ENCODE data around the gene TEX51. TPM values are rescaled to one million over a fixed set of nuclear protein-coding genes. Genes with fewer than 3 reads are reported as not detected.

TEX51 gene
- total RNA-seq, 1 experiment from 2014 or later = not detected

DNA sequence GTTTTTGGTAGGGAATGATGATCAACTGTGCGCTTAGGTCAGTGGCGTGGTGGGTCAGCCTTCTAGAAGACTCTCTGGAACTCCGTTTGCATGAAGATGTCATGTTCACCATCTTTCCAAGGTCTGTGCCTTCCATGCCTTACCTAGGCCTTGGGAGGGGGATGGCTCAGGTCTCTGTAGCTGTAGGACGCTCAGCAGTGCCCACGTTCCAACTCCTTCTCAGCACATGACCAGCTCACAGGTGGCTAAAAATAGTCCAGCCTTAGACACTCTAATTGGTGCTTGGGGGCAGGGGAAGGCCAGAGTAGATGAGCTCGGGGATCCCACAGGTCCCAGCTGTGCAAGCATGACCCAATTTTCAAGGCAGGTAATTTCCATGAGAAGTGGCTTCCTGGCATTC is 42.3 kb upstream of the TEX51 start:
- intact Hi-C loops (cut with micrococcal nuclease) = no loop called here
- H3K4me1 ChIP-seq (ENCODE audit: control insufficient read depth in 1 of 2, insufficient read depth in 2 of 2, low read length in 2 of 2) = no peaks in the 10 kb centered on the region
- H3K79me2 ChIP-seq (ENCODE audit: insufficient read depth, low read length) = no peaks in the 10 kb centered on the region
- RAD21 ChIA-PET (ENCODE audit: low non-redundant PET in 1 of 2, low total read pairs in 2 of 2, uncharacterized antibody in 2 of 2, unreplicated experiment in 2 of 2) = no interaction called here
- no peak for DNase-seq (ENCODE audit: low read depth, low spot score)
- no TSS peak for BruUV-seq (replicated peaks)
- CTCF ChIA-PET = no interaction called here
- H3K9me2 ChIP-seq (ENCODE audit: insufficient read depth) = no peaks in the 10 kb centered on the region
- H3K36me3 ChIP-seq (ENCODE audit: control insufficient read depth in 1 of 2, insufficient read depth in 2 of 2, low read length in 2 of 2) = no peaks in the 10 kb centered on the region
- ATAC-seq = no peak
- H2AFZ ChIP-seq (ENCODE audit: low read depth, low read length, poor library complexity, severe bottlenecking) = no peak overlapping the region
- H3K9ac ChIP-seq (ENCODE audit: low read length) = no peak overlapping the region
- H4K20me1 ChIP-seq (ENCODE audit: insufficient read depth) = no peaks in the 10 kb centered on the region
- H3K27ac ChIP-seq (ENCODE audit: low read depth, low read length) = no peak overlapping the region
- H3K4me2 ChIP-seq (ENCODE audit: low read length) = no peak overlapping the region
- no peaks in the 10 kb centered on the region for H3K9me3 ChIP-seq (ENCODE audit: control insufficient read depth in 1 of 2, insufficient read depth in 1 of 2, low read depth in 1 of 2, low read length in 2 of 2)
- no peak for TF ChIP-seq CBX3 (IDR thresholded peaks at IDR 0.05; ENCODE audit: low read depth)
- no peak for TF ChIP-seq FOSL1 (IDR thresholded peaks at IDR 0.05; ENCODE audit: low read depth)
- no peak for TF ChIP-seq EGR1 (IDR thresholded peaks at IDR 0.05; ENCODE audit: low read depth)
- TF ChIP-seq, protein P1, sequence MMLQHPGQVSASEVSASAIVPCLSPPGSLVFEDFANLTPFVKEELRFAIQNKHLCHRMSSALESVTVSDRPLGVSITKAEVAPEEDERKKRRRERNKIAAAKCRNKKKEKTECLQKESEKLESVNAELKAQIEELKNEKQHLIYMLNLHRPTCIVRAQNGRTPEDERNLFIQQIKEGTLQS (IDR thresholded peaks at IDR 0.05) = no peak
- TF ChIP-seq ELF1 (IDR thresholded peaks at IDR 0.05; ENCODE audit: borderline replicate concordance, low read depth) = no peak
- no peak for TF ChIP-seq EZH2phosphoT487 (IDR thresholded peaks at IDR 0.05; ENCODE audit: borderline replicate concordance)
- TF ChIP-seq, protein P2, sequence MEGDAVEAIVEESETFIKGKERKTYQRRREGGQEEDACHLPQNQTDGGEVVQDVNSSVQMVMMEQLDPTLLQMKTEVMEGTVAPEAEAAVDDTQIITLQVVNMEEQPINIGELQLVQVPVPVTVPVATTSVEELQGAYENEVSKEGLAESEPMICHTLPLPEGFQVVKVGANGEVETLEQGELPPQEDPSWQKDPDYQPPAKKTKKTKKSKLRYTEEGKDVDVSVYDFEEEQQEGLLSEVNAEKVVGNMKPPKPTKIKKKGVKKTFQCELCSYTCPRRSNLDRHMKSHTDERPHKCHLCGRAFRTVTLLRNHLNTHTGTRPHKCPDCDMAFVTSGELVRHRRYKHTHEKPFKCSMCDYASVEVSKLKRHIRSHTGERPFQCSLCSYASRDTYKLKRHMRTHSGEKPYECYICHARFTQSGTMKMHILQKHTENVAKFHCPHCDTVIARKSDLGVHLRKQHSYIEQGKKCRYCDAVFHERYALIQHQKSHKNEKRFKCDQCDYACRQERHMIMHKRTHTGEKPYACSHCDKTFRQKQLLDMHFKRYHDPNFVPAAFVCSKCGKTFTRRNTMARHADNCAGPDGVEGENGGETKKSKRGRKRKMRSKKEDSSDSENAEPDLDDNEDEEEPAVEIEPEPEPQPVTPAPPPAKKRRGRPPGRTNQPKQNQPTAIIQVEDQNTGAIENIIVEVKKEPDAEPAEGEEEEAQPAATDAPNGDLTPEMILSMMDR (IDR thresholded peaks at IDR 0.05 in 2 of 3, conservative IDR thresholded peaks at IDR 0.05 in 1 of 3; ENCODE audit: borderline replicate concordance in 1 of 3, insufficient read depth in 1 of 3, low read depth in 2 of 3, low read length in 2 of 3) = no peak
- TF ChIP-seq, protein P3, sequence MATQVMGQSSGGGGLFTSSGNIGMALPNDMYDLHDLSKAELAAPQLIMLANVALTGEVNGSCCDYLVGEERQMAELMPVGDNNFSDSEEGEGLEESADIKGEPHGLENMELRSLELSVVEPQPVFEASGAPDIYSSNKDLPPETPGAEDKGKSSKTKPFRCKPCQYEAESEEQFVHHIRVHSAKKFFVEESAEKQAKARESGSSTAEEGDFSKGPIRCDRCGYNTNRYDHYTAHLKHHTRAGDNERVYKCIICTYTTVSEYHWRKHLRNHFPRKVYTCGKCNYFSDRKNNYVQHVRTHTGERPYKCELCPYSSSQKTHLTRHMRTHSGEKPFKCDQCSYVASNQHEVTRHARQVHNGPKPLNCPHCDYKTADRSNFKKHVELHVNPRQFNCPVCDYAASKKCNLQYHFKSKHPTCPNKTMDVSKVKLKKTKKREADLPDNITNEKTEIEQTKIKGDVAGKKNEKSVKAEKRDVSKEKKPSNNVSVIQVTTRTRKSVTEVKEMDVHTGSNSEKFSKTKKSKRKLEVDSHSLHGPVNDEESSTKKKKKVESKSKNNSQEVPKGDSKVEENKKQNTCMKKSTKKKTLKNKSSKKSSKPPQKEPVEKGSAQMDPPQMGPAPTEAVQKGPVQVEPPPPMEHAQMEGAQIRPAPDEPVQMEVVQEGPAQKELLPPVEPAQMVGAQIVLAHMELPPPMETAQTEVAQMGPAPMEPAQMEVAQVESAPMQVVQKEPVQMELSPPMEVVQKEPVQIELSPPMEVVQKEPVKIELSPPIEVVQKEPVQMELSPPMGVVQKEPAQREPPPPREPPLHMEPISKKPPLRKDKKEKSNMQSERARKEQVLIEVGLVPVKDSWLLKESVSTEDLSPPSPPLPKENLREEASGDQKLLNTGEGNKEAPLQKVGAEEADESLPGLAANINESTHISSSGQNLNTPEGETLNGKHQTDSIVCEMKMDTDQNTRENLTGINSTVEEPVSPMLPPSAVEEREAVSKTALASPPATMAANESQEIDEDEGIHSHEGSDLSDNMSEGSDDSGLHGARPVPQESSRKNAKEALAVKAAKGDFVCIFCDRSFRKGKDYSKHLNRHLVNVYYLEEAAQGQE (IDR thresholded peaks at IDR 0.05; ENCODE audit: low read depth) = no peak
- no peak for TF ChIP-seq SRF (IDR thresholded peaks at IDR 0.05; ENCODE audit: low read depth)
- TF ChIP-seq ZFX (IDR thresholded peaks at IDR 0.05) = no peak
- no peak for TF ChIP-seq POLR2A (IDR thresholded peaks at IDR 0.05; ENCODE audit: borderline replicate concordance, extremely low read depth, insufficient read depth, insufficient read length)
- no peak for TF ChIP-seq TCF7L2 (IDR thresholded peaks at IDR 0.05; ENCODE audit: borderline replicate concordance, extremely low read depth, insufficient read depth, insufficient read length)
- TF ChIP-seq JUND (IDR thresholded peaks at IDR 0.05) = no peak
- TF ChIP-seq CEBPB (IDR thresholded peaks at IDR 0.05; ENCODE audit: low read depth) = no peak
- no peak overlapping the region for H3K4me3 ChIP-seq (replicated peaks in 1 of 2; ENCODE audit: low read depth in 1 of 2, low read length in 2 of 2)
- POLR2A ChIA-PET = no interaction called here
- peaks cover 52% of the 10 kb centered on the region for H3K27me3 ChIP-seq (ENCODE audit: insufficient read depth, low read length)

Data from HCT116 (cell line).